ENCODE results near the gene GPX6.
"Not testable (repeated sequence)": the region's sequence is repeated elsewhere in the genome, so short reads cannot be mapped to it uniquely, and the experiment has no call there.

The GPX6 gene

DNA sequence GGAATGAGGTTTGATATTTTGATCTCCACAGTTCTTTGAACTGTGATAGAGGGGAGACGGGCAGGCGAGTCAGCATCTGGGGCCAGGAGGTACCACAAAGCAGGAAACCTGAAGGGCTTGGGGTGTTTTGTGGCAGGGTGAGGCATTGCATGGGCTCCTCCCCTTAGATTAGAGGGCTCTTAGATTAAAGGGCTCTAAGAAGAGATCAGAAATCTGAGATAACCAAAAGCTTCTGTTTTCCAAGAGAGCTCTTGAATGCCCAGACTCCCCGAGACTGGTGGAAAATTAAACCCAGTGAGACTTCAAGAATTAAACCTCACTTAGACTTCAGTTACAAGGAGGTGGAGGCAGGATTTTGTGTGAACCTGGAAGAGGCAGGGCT is 7.6 kb upstream of the GPX6 start:
- no peak for DNase-seq

GRCh38 chr6:28522594-28523240 is 7.1 kb upstream of the GPX6 start:
- no peak for DNase-seq

DNA sequence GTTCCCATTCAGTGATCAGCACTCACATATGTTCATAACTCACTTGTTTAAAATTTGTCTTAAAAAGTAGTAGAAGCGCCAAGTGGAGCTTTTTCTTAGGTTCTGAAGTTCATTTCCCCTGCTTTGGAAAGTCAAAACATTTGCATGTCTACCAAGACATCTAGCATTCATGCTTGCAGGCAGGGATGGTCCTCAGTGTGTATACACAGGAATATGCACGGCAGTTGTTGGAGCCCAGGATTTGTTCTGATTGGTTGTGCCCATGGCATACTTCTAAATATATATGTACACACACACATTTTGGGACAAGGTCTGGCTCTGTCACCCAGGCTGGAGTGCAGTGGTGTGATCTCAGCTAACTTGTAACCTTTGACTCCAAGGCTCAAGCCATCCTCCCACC is 2.4 kb upstream of the GPX6 start:
- no peak for DNase-seq

DNA sequence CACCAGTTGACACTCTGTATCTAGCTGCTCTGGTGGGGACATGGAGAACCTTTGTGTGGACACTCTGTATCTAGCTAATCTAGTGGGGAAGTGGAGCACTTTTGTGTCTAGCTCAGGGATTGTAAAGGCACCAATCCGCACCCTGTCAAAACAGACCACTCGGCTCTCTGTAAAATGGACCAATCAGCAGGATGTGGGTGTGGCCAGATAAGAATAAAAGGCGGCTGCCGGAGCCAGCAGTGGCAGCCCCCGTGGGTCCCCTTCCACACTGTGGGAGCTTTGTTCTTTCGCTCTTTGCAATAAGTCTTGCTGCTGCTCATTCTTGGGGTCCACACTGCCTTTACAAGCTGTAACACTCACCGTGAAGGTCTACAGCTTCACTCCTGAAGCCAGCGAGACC is 3.2 kb downstream of the GPX6 start:
- DNase-seq = not testable (repeated sequence)

GRCh38 chr6:28511628-28512300 is 3.8 kb downstream of the GPX6 start:
- no peak for DNase-seq

DNA sequence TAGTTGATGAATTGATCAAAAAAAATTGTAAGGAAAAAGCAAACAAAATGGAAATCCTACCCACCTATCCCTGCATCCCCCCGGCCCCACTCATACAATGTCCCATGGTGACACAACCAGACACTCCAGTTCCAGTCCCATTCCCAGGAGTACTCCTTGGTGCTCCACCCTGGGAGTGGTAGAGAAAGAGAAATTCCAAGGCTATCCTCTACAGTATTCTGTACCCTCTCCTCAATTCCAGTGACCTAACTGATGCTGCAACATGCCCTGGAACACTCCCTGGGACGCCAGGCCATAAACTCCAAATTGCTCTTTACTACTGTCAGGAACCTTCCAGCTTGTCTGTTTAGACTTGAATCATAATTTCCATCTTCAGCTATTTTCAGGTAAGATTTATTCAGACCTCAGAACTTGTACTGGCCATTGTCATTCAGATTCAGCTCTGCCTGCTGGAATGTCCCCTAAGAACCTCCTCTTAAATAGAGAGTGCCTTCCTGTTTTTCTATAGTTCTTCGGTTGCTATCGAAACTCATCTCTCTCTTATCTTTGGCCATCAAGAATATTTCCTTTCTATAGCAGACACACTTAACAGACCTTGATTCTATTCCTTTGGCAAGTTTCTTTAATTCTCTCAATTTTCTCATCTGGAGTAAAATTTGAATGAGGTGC is 8.7 kb downstream of the GPX6 start:
- no peak for DNase-seq

DNA sequence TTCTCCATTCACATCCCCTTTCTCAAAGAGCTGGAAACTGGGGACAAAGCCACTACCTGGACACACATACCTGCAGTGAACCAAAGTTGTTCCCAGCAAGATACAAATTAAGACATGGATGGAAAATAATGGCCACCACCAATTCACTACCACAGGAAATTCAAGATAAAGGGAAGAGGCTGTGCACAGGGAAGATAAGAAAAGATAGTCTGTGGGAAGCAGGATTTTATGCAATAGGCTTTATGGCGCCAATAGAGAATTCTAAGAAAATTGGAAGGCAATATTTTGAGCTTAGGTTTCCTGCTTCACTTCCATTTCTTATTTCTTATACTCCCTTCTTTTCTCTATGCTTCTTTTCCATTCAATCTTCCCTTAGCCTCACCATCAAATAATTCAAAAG is 9.9 kb downstream of the GPX6 start:
- DNase-seq = no peak

DNA sequence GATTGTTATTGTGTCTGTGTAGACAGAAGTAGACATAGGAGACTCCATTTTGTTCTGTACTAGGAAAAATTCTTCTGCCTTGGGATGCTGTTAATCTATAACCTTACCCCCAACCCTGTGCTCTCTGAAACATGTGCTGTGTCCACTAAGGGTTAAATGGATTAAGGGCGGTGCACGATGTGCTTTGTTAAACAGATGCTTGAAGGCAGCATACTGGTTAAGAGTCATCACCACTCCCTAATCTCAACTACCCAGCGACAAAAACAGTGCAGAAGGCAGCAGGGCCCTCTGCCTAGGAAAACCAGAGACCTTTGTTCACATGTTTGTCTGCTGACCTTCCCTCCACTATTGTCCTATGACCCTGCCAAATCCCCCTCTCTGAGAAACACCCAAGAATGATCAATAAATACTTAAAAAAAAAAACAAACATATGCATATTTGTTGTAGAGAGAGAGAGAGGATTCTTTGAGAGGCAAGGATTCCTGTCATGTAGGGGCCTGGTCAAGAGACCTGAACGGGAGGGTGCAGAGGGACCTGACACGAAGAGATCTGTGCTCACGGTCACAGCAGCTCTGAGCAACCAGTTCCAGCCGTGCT is 12.8 kb downstream of the GPX6 start:
- not testable (repeated sequence) for DNase-seq

DNA sequence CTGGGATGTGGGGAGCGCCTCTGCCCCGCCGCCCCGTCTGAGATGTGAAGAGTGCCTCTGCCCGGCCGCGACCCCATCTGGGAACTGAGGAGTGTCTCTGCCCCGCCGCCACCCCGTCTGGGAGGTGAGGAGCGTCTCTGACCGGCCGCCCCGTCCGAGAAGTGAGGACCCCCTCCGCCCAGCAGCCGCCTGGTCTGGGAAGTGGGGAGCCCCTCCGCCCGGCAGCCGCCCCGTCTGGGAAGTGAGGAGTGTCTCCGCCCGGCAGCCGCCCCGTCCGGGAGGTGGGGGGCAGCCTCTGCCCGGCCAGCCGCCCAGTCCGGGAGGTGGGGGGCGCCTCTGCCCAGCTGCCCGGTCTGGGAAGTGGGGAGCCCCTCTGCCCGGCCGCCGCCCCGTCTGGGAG is 13.5 kb downstream of the GPX6 start:
- DNase-seq = not testable (repeated sequence)

DNA sequence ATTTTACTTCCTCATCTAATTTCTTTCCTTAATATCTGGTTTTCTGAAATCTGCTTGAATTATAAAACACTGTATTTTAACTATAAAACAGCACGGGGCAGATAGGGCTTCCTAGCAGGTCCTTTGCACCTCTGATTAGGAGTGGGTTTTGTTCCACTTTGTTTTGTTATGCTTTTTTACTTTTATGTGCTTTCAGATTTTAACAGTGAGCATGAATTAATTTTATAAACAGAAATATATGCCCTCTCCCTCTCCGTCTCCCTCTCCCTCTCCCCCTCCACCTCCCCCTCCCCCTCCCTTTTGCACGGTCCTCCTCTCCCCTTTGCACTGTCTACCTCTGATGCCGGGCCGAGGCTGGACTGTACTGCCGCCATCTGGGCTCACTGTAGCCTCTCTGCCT is 14.3 kb downstream of the GPX6 start:
- no peak for DNase-seq

GRCh38 chr6:28497893-28498292 is 17.7 kb downstream of the GPX6 start:
- no peak for DNase-seq

- no peak for DNase-seq
These were observed 18.3 kb downstream of the GPX6 start for GRCh38 chr6:28497306-28497705.

DNA sequence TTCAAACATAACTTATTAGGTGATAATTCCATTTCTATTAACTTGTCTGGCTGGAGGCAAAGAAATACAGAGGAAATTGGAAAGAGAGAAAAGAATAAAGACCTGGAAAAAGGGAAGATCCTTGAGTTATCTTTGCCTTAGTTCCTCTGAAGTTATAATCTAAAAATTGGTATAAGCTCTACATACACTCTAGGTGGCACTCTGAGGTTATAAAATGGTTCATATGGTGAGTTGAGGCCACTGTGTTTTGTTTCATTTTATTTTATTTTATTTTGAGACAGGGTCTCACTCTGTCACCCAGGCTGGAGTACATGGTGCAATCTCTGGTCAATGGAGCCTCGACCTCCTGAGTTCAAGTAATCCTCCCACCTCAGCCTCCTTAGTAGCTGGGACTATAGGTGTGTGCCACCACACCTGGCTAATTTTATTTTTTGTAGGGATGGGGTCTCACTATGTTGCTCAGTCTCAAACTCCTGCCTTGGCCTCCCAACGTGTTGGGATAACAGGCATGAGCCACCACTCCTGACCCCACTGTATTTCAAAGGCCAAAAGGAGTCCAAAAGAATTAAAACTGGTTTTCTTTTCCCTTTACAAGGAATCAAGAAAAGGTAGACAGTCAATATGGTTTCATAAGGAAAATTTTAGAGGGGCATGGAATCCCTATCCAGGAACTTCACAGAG is 19.4 kb downstream of the GPX6 start:
- DNase-seq = no peak

DNA sequence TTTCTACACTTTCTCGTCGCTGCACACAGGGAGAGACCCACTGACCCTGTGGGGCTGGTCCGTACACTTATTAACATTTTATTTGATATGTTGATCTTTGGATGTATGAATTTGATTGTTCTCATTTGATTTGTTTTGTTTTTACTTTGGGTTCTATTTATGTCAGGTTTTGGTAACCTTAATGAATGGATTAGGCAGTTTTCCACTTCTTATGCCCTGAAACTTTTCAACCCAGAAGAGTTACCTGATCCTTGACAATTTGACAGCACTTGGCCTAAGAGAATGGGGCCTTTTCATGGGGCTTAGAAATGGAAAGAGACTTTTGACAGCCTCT is 23.6 kb downstream of the GPX6 start:
- no peak for DNase-seq

- no peak for DNase-seq
These were observed 25.2 kb downstream of the GPX6 start for GRCh38 chr6:28490205-28490890.

- no peak for DNase-seq
These were observed 26.0 kb downstream of the GPX6 start for GRCh38 chr6:28489366-28490204.

DNA sequence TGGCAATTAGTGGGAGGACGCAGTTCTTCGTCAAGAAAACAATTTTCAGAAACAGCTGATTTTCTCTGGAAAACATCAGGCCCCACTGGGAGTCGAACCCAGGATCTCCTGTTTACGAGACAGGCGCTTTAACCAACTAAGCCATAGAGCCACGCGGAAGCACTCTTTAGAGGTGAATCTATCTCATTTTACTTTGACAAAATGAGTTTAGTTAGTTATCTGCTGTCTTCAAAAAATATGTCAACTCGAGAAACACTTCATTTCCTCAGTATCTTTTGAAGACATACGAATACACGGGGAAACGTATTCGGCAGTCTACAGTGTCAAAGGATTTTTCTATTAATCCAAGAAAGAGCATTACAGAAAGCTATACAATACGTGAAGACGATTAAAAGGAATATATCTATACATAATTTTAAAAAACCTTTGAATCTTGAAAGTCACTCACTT is 26.7 kb downstream of the GPX6 start:
- DNase-seq = no peak

GRCh38 chr6:28486988-28487742 is 28.4 kb downstream of the GPX6 start:
- DNase-seq = no peak

DNA sequence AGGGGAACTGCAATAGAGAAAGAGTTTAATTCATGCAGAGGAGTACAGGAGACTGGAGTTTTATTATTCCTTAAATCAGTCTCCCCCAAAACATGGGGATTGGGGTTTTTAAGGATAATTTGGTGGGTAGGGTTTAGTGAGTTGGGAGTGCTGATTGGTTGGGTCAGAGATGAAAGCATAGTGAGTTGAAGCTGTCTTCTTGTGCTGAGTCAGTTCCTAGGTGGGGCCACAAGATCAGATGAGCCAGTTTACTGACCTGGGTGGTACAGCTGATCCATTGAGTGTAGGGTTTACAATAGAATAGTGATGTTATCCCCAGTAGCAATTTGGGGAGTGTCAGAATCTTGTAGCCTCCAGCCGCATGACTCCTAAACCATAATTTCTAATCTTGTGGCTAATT is 29.1 kb downstream of the GPX6 start:
- no peak for DNase-seq

DNA sequence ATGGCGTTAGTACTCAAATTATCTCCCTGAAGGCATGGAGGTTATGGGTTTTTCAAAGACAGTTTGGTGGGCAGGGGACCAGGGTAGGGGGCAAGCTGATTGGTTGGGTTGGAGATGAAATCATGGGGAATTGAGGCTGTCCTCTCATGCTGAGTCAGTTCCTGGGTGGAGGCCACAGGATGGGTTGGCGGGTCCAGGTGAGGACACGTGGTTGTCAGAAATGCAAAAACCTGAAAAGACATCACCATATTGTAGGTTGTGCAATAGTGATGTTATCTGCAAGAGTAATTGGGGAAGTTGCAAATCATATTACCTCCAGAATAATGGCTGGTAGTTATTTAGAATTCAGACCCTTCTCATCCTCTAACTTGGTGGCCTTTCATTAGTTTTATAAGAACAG is 30.1 kb downstream of the GPX6 start:
- no peak for DNase-seq

DNA sequence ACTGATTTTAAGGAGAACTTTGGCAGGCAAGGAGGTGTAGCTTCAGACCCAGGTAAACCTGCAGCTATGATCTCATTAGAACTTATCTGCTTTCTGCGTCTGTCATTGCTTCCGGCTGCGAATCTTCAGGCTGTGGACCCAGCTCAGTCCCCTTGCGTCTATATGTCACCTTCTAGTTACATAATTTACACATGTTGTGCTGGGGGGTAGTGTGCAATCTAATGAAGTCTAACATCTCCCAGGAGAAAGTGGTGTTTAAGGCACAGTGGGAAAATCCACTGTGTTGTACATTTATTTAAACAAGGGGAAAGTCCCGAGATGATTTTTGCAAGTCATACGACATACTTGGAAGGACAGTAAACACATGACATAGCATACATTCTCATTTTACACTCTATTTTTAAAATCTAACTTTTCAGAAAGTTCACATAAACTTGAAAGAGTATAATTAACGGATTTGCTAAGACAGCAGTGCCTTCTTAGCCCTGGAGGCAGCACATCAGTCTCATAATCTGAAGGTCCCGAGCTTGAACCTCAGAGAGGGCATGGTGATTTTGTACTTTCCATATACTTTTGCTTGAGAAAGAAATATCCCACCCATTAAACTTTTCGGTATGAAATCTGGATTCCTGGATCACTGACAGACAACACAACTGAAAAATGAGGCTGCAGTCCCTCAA is 35.2 kb downstream of the GPX6 start:
- no peak for DNase-seq

Data from NCI-H1436 (cell line).